K562 (cell line): ENCODE data around the gene LRP1. TPM values are rescaled to one million over a fixed set of nuclear protein-coding genes. Genes with fewer than 3 reads are reported as not detected.

ENCODE experiments used
- ARHGAP35 ChIP-seq: fragments of 450-650 bp; IDR thresholded peaks from 2 replicates; pipeline ENCODE4 v1.6.1; 2018; ENCODE audit not compliant: partially characterized antibody
- ASH1L ChIP-seq: fragments of 450-650 bp; IDR thresholded peaks from 2 replicates; pipeline ENCODE4 v1.6.1; 2018; ENCODE audit warnings: borderline replicate concordance, mild to moderate bottlenecking, low read depth; ENCODE audit not compliant: partially characterized antibody
- GATAD2A ChIP-seq: fragments of 450-650 bp; IDR thresholded peaks from 2 replicates; pipeline ENCODE4 v1.6.1; 2017
- HLTF ChIP-seq: fragments of 450-650 bp; IDR thresholded peaks from 2 replicates; pipeline ENCODE4 v1.6.1; 2016
- HMGXB4 ChIP-seq: sonication (generic); formaldehyde crosslinking; IDR thresholded peaks from 2 replicates; pipeline ENCODE4 v1.8.1; 2023; ENCODE audit warnings: mild to moderate bottlenecking, missing genetic modification reagents
- MAX ChIP-seq: sonication (generic); formaldehyde crosslinking; IDR thresholded peaks from 2 replicates; pipeline ENCODE4 v1.9.0; 2022; ENCODE audit warnings: mild to moderate bottlenecking, missing genetic modification reagents
- MCM5 ChIP-seq: fragments of 450-650 bp; IDR thresholded peaks from 2 replicates; pipeline ENCODE4 v1.6.1; 2016; ENCODE audit warnings: low read depth
- MECOM ChIP-seq: fragments of 250-450 bp; sonication (Bioruptor Pico); IDR thresholded peaks from 2 replicates; pipeline ENCODE4 v1.8.0; 2022; ENCODE audit warnings: inconsistent platforms
- MEF2D ChIP-seq: conservative IDR thresholded peaks from 2 replicates; pipeline ENCODE4 v1.6.1; 2016; ENCODE audit warnings: low read depth, missing genetic modification characterization, missing compliant biosample characterization
- MEIS2 ChIP-seq: fragments of 450-650 bp; IDR thresholded peaks from 2 replicates; pipeline ENCODE4 v1.6.1; 2014; ENCODE audit warnings: mild to moderate bottlenecking; ENCODE audit not compliant: partially characterized antibody
- MTA2 ChIP-seq: fragments of 450-650 bp; IDR thresholded peaks from 2 replicates; pipeline ENCODE4 v1.6.1; 2016; ENCODE audit warnings: low read depth
- NFYB ChIP-seq: IDR thresholded peaks from 2 replicates; pipeline ENCODE4 v1.6.1; 2011; ENCODE audit warnings: mild to moderate bottlenecking, moderate library complexity; ENCODE audit not compliant: insufficient read length; ENCODE audit errors: extremely low read depth
- POLR2G ChIP-seq: fragments of 200-400 bp; formaldehyde crosslinking; IDR thresholded peaks from 2 replicates; pipeline ENCODE4 v1.6.1; 2017; ENCODE audit warnings: low read depth, mild to moderate bottlenecking, antibody characterized with exemption, low read length, moderate library complexity
- RCOR1 ChIP-seq, 2 experiments: IDR thresholded peaks; 2 replicates each; pipeline ENCODE4 v1.6.1; 2012; ENCODE audit warnings: low read depth in 2 of 2, low read length in 2 of 2, borderline replicate concordance in 1 of 2, improper control_type of control experiment in 1 of 2
- SNAPC5 ChIP-seq: fragments of 250-450 bp; sonication (Bioruptor Pico); IDR thresholded peaks from 2 replicates; pipeline ENCODE4 v1.8.0; 2021; ENCODE audit warnings: moderate library complexity, mild to moderate bottlenecking, inconsistent platforms
- ZMIZ1 ChIP-seq, 2 experiments: fragments of 150-350 bp in 1 of 2; IDR thresholded peaks; 2 replicates each; pipeline ENCODE4 v1.6.1; 2012 to 2016; ENCODE audit warnings: low read depth in 2 of 2, low read length in 2 of 2, mild to moderate bottlenecking in 1 of 2, moderate library complexity in 1 of 2
- ZNF395 ChIP-seq: fragments of 200-800 bp; sonication (Bioruptor generic); IDR thresholded peaks from 2 replicates; pipeline ENCODE4 v1.6.1; 2017; ENCODE audit warnings: missing genetic modification characterization, missing compliant biosample characterization
- ZNF77 ChIP-seq: fragments of 250-450 bp; sonication (Bioruptor Pico); IDR thresholded peaks from 2 replicates; pipeline ENCODE4 v1.5.0; 2020
- polyA plus RNA-seq, 8 experiments: library from polyadenylated mRNA; depleted of rRNA in 4 of 8; stranded (reverse) in 5 of 8; unstranded in 3 of 8; fragments of >200 nt; fragmentation: Nextera tagmentation in 2 of 8; fragmentation: Illumina TruSeq in 1 of 8; extraction: Ambion mirVana in 2 of 8; extraction: Trizol in 1 of 8; gene quantifications; 2 replicates each; pipeline versions ENCODE4 v1.2.1 to v1.2.3, GENCODE V29; 2011 to 2014; ENCODE audit warnings: inconsistent platforms in 1 of 8, missing spikeins in 1 of 8
- total RNA-seq, 7 experiments: library from RNA; depleted of rRNA in 6 of 7; stranded (reverse); fragments of >200 nt in 6 of 7; fragmentation: Illumina TruSeq in 2 of 7; extraction: Trizol in 2 of 7; gene quantifications; 2 replicates each; pipeline versions ENCODE4 v1.2.1 to v1.2.3, GENCODE V29; 2011 to 2021; ENCODE audit warnings: low replicate concordance in 1 of 7

Gene LRP1
- total and polyA plus RNA-seq, 9 of the 15 experiments (the other 6 are each of a cell fraction or from before 2014, with no cell fraction given) = 0.04 to 0.64 (median 0.19) TPM; not detected in 2

- TF ChIP-seq ZNF395 (CRISPR knock-in tag) (no peak), ZMIZ1 (IDR thresholded peaks at IDR 0.05; ENCODE audit: low read depth in 2 of 2, low read length in 2 of 2) (no peak), ARHGAP35 (no peak), ASH1L (no peak), GATAD2A (no peak), ZNF77 (CRISPR knock-in tag) (no peak), MEIS2 (no peak), MEF2D (tag) (no peak), HLTF (no peak), NFYB (no peak), POLR2G (peak; percentile 72), MAX (CRISPR knock-in tag) (no peak), MTA2 (no peak), SNAPC5 (CRISPR knock-in tag) (no peak), MECOM (CRISPR knock-in tag) (no peak), HMGXB4 (no peak), RCOR1 (IDR thresholded peaks at IDR 0.05; ENCODE audit: borderline replicate concordance in 1 of 2, low read depth in 2 of 2, low read length in 2 of 2) (0 out of 4 replicates have a peak, but pooled peaks of 1 of the 2 experiments have one; percentile 14), MCM5 (no peak)
These were observed 109.9 kb downstream of the LRP1 start (continued) for GRCh38 chr12:57237932-57238853.
